ENCODE results near the gene MOSPD2. TPM values are rescaled to one million over a fixed set of nuclear protein-coding genes. Genes with fewer than 3 reads are reported as not detected.
A peak's percentile ranks its signal among the peaks of the same experiment; 100 is the strongest.

The MOSPD2 gene
- total RNA-seq, 8 experiments from 2014 or later, result 6.8 to 18.8 (median 13.2) TPM

GRCh38 chrX:14873676-14874049 lies 442 bp downstream of the MOSPD2 start:
- Histone ChIP-seq H3K27ac (peak overlapping the region; percentile 80 to 83), H3K4me1 (replicated peaks in 1 of 2) (no peaks in the 10 kb centered on the region), H3K4me3 (peak overlapping the region; percentile 61 to 90 (median 70))
- no peak for ATAC-seq (replicated peaks in 6 of 8)
- 39% methylated on average over 4 of the region's 8 CpGs; no CpG with 5 or more reads in 9 of the 10 experiments for WGBS, 10 experiments
- in situ Hi-C loops (cut with MboI; ENCODE audit: low pct_unique_long_range_greater_than_20kb in 2 of 9, low sequenced_read_pairs in 9 of 9, unreplicated experiment in 9 of 9), result no loop called here

GRCh38 chrX:14875624-14876023 lies 2.4 kb downstream of the MOSPD2 start:
- Histone ChIP-seq H3K4me1 (replicated peaks in 1 of 2) (no peaks in the 10 kb centered on the region), H3K27ac (no peak overlapping the region), H3K4me3 (no peak overlapping the region)
- ATAC-seq (replicated peaks in 6 of 8), result no peak
- 48 to 100% (median 94%) methylated on average over 1 to 7 of the region's 7 CpGs; no CpG with 5 or more reads in 5 of the 10 experiments for WGBS, 10 experiments
- in situ Hi-C loops (cut with MboI; ENCODE audit: low pct_unique_long_range_greater_than_20kb in 2 of 9, low sequenced_read_pairs in 9 of 9, unreplicated experiment in 9 of 9), result no loop called here

GRCh38 chrX:14883826-14884225 lies 10.6 kb downstream of the MOSPD2 start:
- Histone ChIP-seq H3K4me3 (no peak overlapping the region), H3K27ac (no peak overlapping the region), H3K4me1 (replicated peaks in 1 of 2) (no peaks in the 10 kb centered on the region)
- in situ Hi-C loops (cut with MboI; ENCODE audit: low pct_unique_long_range_greater_than_20kb in 2 of 9, low sequenced_read_pairs in 9 of 9, unreplicated experiment in 9 of 9), result no loop called here
- no peak for ATAC-seq (replicated peaks in 6 of 8)

- 50 to 100% (median 80%) methylated on average over 1 of the region's 1 CpG; no CpG with 5 or more reads in 5 of the 10 experiments for WGBS, 10 experiments
- ATAC-seq (replicated peaks in 6 of 8), result no peak
- in situ Hi-C loops (cut with MboI; ENCODE audit: low pct_unique_long_range_greater_than_20kb in 2 of 9, low sequenced_read_pairs in 9 of 9, unreplicated experiment in 9 of 9), result no loop called here
- Histone ChIP-seq H3K4me1 (replicated peaks in 1 of 2) (no peaks in the 10 kb centered on the region), H3K4me3 (no peak overlapping the region), H3K27ac (no peak overlapping the region)
Observed at GRCh38 chrX:14884714-14885113, 11.5 kb downstream of the MOSPD2 start.

GRCh38 chrX:14886252-14886651 lies 13.0 kb downstream of the MOSPD2 start:
- WGBS, 10 experiments, result 60% methylated on average over 2 of the region's 3 CpGs; no CpG with 5 or more reads in 9 of the 10 experiments
- Histone ChIP-seq H3K27ac (no peak overlapping the region), H3K4me1 (replicated peaks in 1 of 2) (no peaks in the 10 kb centered on the region), H3K4me3 (no peak overlapping the region)
- in situ Hi-C loops (cut with MboI; ENCODE audit: low pct_unique_long_range_greater_than_20kb in 2 of 9, low sequenced_read_pairs in 9 of 9, unreplicated experiment in 9 of 9), result no loop called here
- no peak for ATAC-seq (replicated peaks in 6 of 8)

- Histone ChIP-seq H3K27ac (no peak overlapping the region), H3K4me3 (no peak overlapping the region), H3K4me1 (replicated peaks in 1 of 2) (no peaks in the 10 kb centered on the region)
- no peak for ATAC-seq (replicated peaks in 6 of 8)
- in situ Hi-C loops (cut with MboI; ENCODE audit: low pct_unique_long_range_greater_than_20kb in 2 of 9, low sequenced_read_pairs in 9 of 9, unreplicated experiment in 9 of 9), result no loop called here
- WGBS, 10 experiments, result 100% methylated on average over 1 to 2 of the region's 2 CpGs; no CpG with 5 or more reads in 5 of the 10 experiments
Observed at GRCh38 chrX:14896273-14896672, 23.1 kb downstream of the MOSPD2 start.

GRCh38 chrX:14897042-14897441 lies 23.8 kb downstream of the MOSPD2 start:
- Histone ChIP-seq H3K4me3 (no peak overlapping the region), H3K4me1 (replicated peaks in 1 of 2) (no peaks in the 10 kb centered on the region), H3K27ac (no peak overlapping the region)
- ATAC-seq (replicated peaks in 6 of 8), result no peak
- in situ Hi-C loops (cut with MboI; ENCODE audit: low pct_unique_long_range_greater_than_20kb in 2 of 9, low sequenced_read_pairs in 9 of 9, unreplicated experiment in 9 of 9), result no loop called here
- 49 to 100% (median 92%) methylated on average over 1 to 2 of the region's 2 CpGs; no CpG with 5 or more reads in 4 of the 10 experiments for whole genome bisulfite sequencing, 10 experiments

- Histone ChIP-seq H3K27ac (no peak overlapping the region), H3K4me3 (no peak overlapping the region), H3K4me1 (replicated peaks in 1 of 2) (no peaks in the 10 kb centered on the region)
- peak in 5 of 8 experiments; percentile 52 to 87 (median 73) for ATAC-seq (replicated peaks in 6 of 8)
- in situ Hi-C loops (cut with MboI; ENCODE audit: low pct_unique_long_range_greater_than_20kb in 2 of 9, low sequenced_read_pairs in 9 of 9, unreplicated experiment in 9 of 9), result no loop called here
Observed at GRCh38 chrX:14899607-14900006, 26.4 kb downstream of the MOSPD2 start.

GRCh38 chrX:14902537-14902936 lies 29.3 kb downstream of the MOSPD2 start:
- Histone ChIP-seq H3K4me3 (no peak overlapping the region), H3K4me1 (replicated peaks in 1 of 2) (no peaks in the 10 kb centered on the region), H3K27ac (no peak overlapping the region)
- ATAC-seq (replicated peaks in 6 of 8), result peak in 5 of 8 experiments; percentile 40 to 84 (median 58)
- in situ Hi-C loops (cut with MboI; ENCODE audit: low pct_unique_long_range_greater_than_20kb in 2 of 9, low sequenced_read_pairs in 9 of 9, unreplicated experiment in 9 of 9), result no loop called here

- 0 to 100% (median 60%) methylated on average over 1 to 2 of the region's 2 CpGs; no CpG with 5 or more reads in 2 of the 10 experiments for WGBS, 10 experiments
- H3K27ac ChIP-seq, result no peak overlapping the region
- in situ Hi-C loops (cut with MboI; ENCODE audit: low pct_unique_long_range_greater_than_20kb in 2 of 9, low sequenced_read_pairs in 9 of 9, unreplicated experiment in 9 of 9), result no loop called here
Observed at GRCh38 chrX:14903891-14904290, 30.7 kb downstream of the MOSPD2 start.

GRCh38 chrX:14913241-14913640 lies 40.0 kb downstream of the MOSPD2 start:
- Histone ChIP-seq H3K27ac (no peak overlapping the region), H3K4me1 (replicated peaks in 1 of 2) (no peaks in the 10 kb centered on the region), H3K4me3 (no peak overlapping the region)
- ATAC-seq (replicated peaks in 6 of 8), result no peak
- 80 to 100% methylated on average over 1 to 2 of the region's 2 CpGs; no CpG with 5 or more reads in 8 of the 10 experiments for WGBS, 10 experiments
- in situ Hi-C loops (cut with MboI; ENCODE audit: low pct_unique_long_range_greater_than_20kb in 2 of 9, low sequenced_read_pairs in 9 of 9, unreplicated experiment in 9 of 9), result no loop called here

More at GRCh38 chrX:14903891-14904290, 30.7 kb downstream of the MOSPD2 start:
- Histone ChIP-seq H3K4me3 (no peak overlapping the region), H3K4me1 (replicated peaks in 1 of 2) (no peaks in the 10 kb centered on the region)
- ATAC-seq (replicated peaks in 6 of 8), result no peak

GRCh38 chrX:14915596-14915995 lies 42.4 kb downstream of the MOSPD2 start:
- H3K4me3 ChIP-seq, result no peak overlapping the region
- no peak for ATAC-seq (replicated peaks in 6 of 8)
- in situ Hi-C loops (cut with MboI; ENCODE audit: low pct_unique_long_range_greater_than_20kb in 2 of 9, low sequenced_read_pairs in 9 of 9, unreplicated experiment in 9 of 9), result no loop called here
- H3K27ac ChIP-seq, result no peak overlapping the region
- 71 to 100% (median 100%) methylated on average over 1 to 3 of the region's 3 CpGs; no CpG with 5 or more reads in 6 of the 10 experiments for WGBS, 10 experiments
- H3K4me1 ChIP-seq (replicated peaks in 1 of 2), result peaks cover 0 to 6% of the 10 kb centered on the region in 2 donors

- no peak overlapping the region for H3K27ac ChIP-seq
- H3K4me3 ChIP-seq, result no peak overlapping the region
- WGBS, 10 experiments, result 46 to 90% (median 80%) methylated on average over 2 to 3 of the region's 3 CpGs; no CpG with 5 or more reads in 4 of the 10 experiments
- ATAC-seq (replicated peaks in 6 of 8), result no peak
- in situ Hi-C loops (cut with MboI; ENCODE audit: low pct_unique_long_range_greater_than_20kb in 2 of 9, low sequenced_read_pairs in 9 of 9, unreplicated experiment in 9 of 9), result no loop called here
- peaks cover 0 to 6% of the 10 kb centered on the region in 2 donors for H3K4me1 ChIP-seq (replicated peaks in 1 of 2)
Observed at GRCh38 chrX:14916017-14916674, 42.9 kb downstream of the MOSPD2 start.

- in situ Hi-C loops (cut with MboI; ENCODE audit: low pct_unique_long_range_greater_than_20kb in 2 of 9, low sequenced_read_pairs in 9 of 9, unreplicated experiment in 9 of 9), result no loop called here
- WGBS, 10 experiments, result 0 to 80% (median 10%) methylated on average over 1 to 2 of the region's 2 CpGs; no CpG with 5 or more reads in 6 of the 10 experiments
- Histone ChIP-seq H3K4me1 (replicated peaks in 1 of 2) (peaks cover 3 to 6% of the 10 kb centered on the region in 2 donors), H3K27ac (no peak overlapping the region), H3K4me3 (no peak overlapping the region)
- ATAC-seq (replicated peaks in 6 of 8), result peak in 5 of 8 experiments; percentile 41 to 71 (median 65)
Observed at GRCh38 chrX:14919407-14919806, 46.2 kb downstream of the MOSPD2 start.

Measured in motor neuron (in vitro differentiated cells).